ENCODE measurements around the gene INTS11. TPM values are rescaled to one million over a fixed set of nuclear protein-coding genes. Genes with fewer than 3 reads are reported as not detected.

INTS11 gene
- total and polyA plus RNA-seq, 10 of the 15 experiments (the other 5 are each of a cell fraction or from before 2014, with no cell fraction given), result 2.5 to 117 (median 77.7) TPM

GRCh38 chr1:1287288-1288110, 37.0 kb downstream of the INTS11 start (continued):
- TF ChIP-seq ZBTB11 (CRISPR knock-in tag; IDR thresholded peaks at IDR 0.05) (no peak), ETV6 (conservative IDR thresholded peaks at IDR 0.05 in 1 of 2, IDR thresholded peaks at IDR 0.05 in 1 of 2; ENCODE audit: borderline replicate concordance in 1 of 2, low read depth in 1 of 2) (no peak), CTCF (IDR thresholded peaks at IDR 0.05 in 2 of 3, conservative IDR thresholded peaks at IDR 0.05 in 1 of 3; ENCODE audit: control insufficient read depth in 2 of 3, extremely low read depth in 1 of 3, insufficient read depth in 1 of 3, low read depth in 3 of 3, low read length in 3 of 3) (no peak), KAT2A (conservative IDR thresholded peaks at IDR 0.05; ENCODE audit: control insufficient read depth, low read depth, low read length) (no peak), JUNB (IDR thresholded peaks at IDR 0.05) (no peak), NFYB (IDR thresholded peaks at IDR 0.05; ENCODE audit: insufficient read depth, low read depth, low read length) (no peak), KDM1A (IDR thresholded peaks at IDR 0.05; ENCODE audit: borderline replicate concordance) (no peak), TCF3 (IDR thresholded peaks at IDR 0.05; ENCODE audit: borderline replicate concordance, insufficient read depth, low read depth, low read length) (no peak), EZH2 (IDR thresholded peaks at IDR 0.05; ENCODE audit: borderline replicate concordance, control insufficient read depth, low read depth, low read length) (no peak), RBBP5 (conservative IDR thresholded peaks at IDR 0.05) (no peak), ATF3 (IDR thresholded peaks at IDR 0.05; ENCODE audit: borderline replicate concordance, extremely low read depth, low read depth, low read length) (no peak)
